GM23338 (cell line): Measurements from ENCODE around the gene TMEM255B. TPM values are rescaled to one million over a fixed set of nuclear protein-coding genes. Genes with fewer than 3 reads are reported as not detected.

ENCODE experiments used
- ATAC-seq: fragments of 200-7000 bp; cut with Tn5 transposase; 3 replicates; pipeline ENCODE4 v1.9.1; 2020
- DNase-seq: peaks from one replicate; pipeline ENCODE4 v3.0.0-alpha.2; 2015; ENCODE audit warnings: low spot score
- H2AFZ ChIP-seq: fragments of 200-600 bp; sonication (generic); 2 replicates; pipeline ENCODE4 v1.8.0; 2016; ENCODE audit warnings: antibody characterized with exemption, mild to moderate bottlenecking, moderate library complexity
- H3F3A ChIP-seq: fragments of 200-600 bp; sonication (generic); replicated peaks from 2 replicates; pipeline ENCODE4 v1.8.0; 2017; ENCODE audit warnings: antibody characterized with exemption, mixed run types, low read depth
- H3K27ac ChIP-seq: fragments of 200-600 bp; sonication (generic); 2 replicates; pipeline ENCODE4 v1.6.1; 2016; ENCODE audit warnings: low read depth
- H3K27me3 ChIP-seq: fragments of 200-600 bp; sonication (generic); 2 replicates; pipeline ENCODE4 v1.8.0; 2016; ENCODE audit warnings: mild to moderate bottlenecking, mixed run types, moderate library complexity; ENCODE audit not compliant: insufficient read depth
- H3K36me3 ChIP-seq: fragments of 200-600 bp; sonication (generic); 2 replicates; pipeline ENCODE4 v1.8.0; 2016; ENCODE audit warnings: mild to moderate bottlenecking; ENCODE audit not compliant: insufficient read depth
- H3K4me1 ChIP-seq: fragments of 200-600 bp; sonication (generic); 2 replicates; pipeline ENCODE4 v1.8.0; 2016; ENCODE audit warnings: mild to moderate bottlenecking, moderate library complexity; ENCODE audit not compliant: insufficient read depth
- H3K4me2 ChIP-seq: fragments of 200-600 bp; sonication (generic); 2 replicates; pipeline ENCODE4 v1.7.1; 2017; ENCODE audit warnings: mixed run types
- H3K4me3 ChIP-seq: fragments of 200-600 bp; sonication (generic); 2 replicates; pipeline ENCODE4 v1.6.1; 2016; ENCODE audit warnings: mixed run types
- H3K79me2 ChIP-seq: fragments of 200-600 bp; sonication (generic); replicated peaks from 2 replicates; pipeline ENCODE4 v1.8.0; 2017; ENCODE audit warnings: mild to moderate bottlenecking; ENCODE audit not compliant: insufficient read depth
- H3K9me2 ChIP-seq: fragments of 200-600 bp; sonication (generic); 2 replicates; pipeline ENCODE4 v1.8.0; 2017; ENCODE audit not compliant: insufficient read depth
- H4K20me1 ChIP-seq: fragments of 200-600 bp; sonication (generic); replicated peaks from 2 replicates; pipeline ENCODE4 v1.8.0; 2017; ENCODE audit warnings: mild to moderate bottlenecking; ENCODE audit not compliant: insufficient read depth
- H3K27ac Mint-ChIP-seq: 2 replicates; pipeline ENCODE4 v1.8.0; 2020; ENCODE audit warnings: inconsistent platforms, mild to moderate bottlenecking, moderate library complexity, mixed read lengths
- H3K27me3 Mint-ChIP-seq: 3 replicates; pipeline ENCODE4 v1.8.0; 2022; ENCODE audit warnings: low read depth, mild to moderate bottlenecking, moderate library complexity, mixed read lengths, inconsistent platforms; ENCODE audit not compliant: insufficient read depth, poor library complexity
- H3K36me3 Mint-ChIP-seq: 3 replicates; pipeline ENCODE4 v1.8.0; 2021; ENCODE audit warnings: low read depth, mild to moderate bottlenecking, inconsistent platforms, moderate library complexity, mixed read lengths
- H3K4me1 Mint-ChIP-seq: 3 replicates; pipeline ENCODE4 v1.8.0; 2020; ENCODE audit warnings: mild to moderate bottlenecking, inconsistent platforms, mixed read lengths
- H3K4me3 Mint-ChIP-seq: 3 replicates; pipeline ENCODE4 v1.8.0; 2021; ENCODE audit warnings: moderate library complexity, mild to moderate bottlenecking, inconsistent platforms, mixed read lengths
- H3K9me3 Mint-ChIP-seq: 3 replicates; pipeline ENCODE4 v1.8.0; 2020; ENCODE audit warnings: moderate library complexity, mild to moderate bottlenecking, inconsistent platforms, mixed read lengths
- CTCF ChIP-seq, 2 experiments: fragments of 200-600 bp in 1 of 2; sonication (generic) in 1 of 2; conservative IDR thresholded peaks; 2 replicates each; pipeline versions ENCODE4 v1.5.1 to v1.6.1; 2016 to 2017; ENCODE audit warnings: antibody characterized with exemption in 2 of 2, low read depth in 2 of 2, mild to moderate bottlenecking in 2 of 2, moderate library complexity in 1 of 2
- EZH2phosphoT487 ChIP-seq: fragments of 200-600 bp; sonication (generic); IDR thresholded peaks from one replicate; pipeline ENCODE4 v1.8.1; 2018; ENCODE audit warnings: antibody characterized with exemption; ENCODE audit not compliant: unreplicated experiment
- NANOG ChIP-seq: IDR thresholded peaks from 2 replicates; pipeline ENCODE4 v1.6.1; 2016; ENCODE audit warnings: antibody characterized with exemption, borderline replicate concordance
- REST ChIP-seq: IDR thresholded peaks from one replicate; pipeline ENCODE4 v1.6.1; 2018; ENCODE audit warnings: antibody characterized with exemption; ENCODE audit not compliant: unreplicated experiment
- ZNF114 ChIP-seq: fragments of 250-450 bp; sonication (Bioruptor Pico); IDR thresholded peaks from 2 replicates; pipeline ENCODE4 v1.5.0; 2020; ENCODE audit warnings: mild to moderate bottlenecking, moderate library complexity
- ZNF331 ChIP-seq: fragments of 250-450 bp; sonication (Bioruptor Pico); IDR thresholded peaks from 2 replicates; pipeline ENCODE4 v1.5.0; 2020; ENCODE audit warnings: low read depth, mild to moderate bottlenecking, moderate library complexity
- polyA plus RNA-seq: library from polyadenylated mRNA; unstranded; fragments of >200 nt; fragmentation: Nextera tagmentation; extraction: Ambion mirVana; gene quantifications from 2 replicates; pipeline ENCODE4 v1.2.1, GENCODE V29; 2016
- total RNA-seq: library from RNA; depleted of rRNA; stranded (reverse); fragments of >200 nt; shearing (Covaris generic); gene quantifications from 2 replicates; pipeline ENCODE4 v1.2.3, GENCODE V29; 2014

Gene TMEM255B
- total and polyA plus RNA-seq, 2 experiments from 2014 or later = 0.69 to 4.4 TPM

GRCh38 chr13:113816254-113816929 is 57.4 kb downstream of the TMEM255B start:
- ATAC-seq (no peak), DNase-seq (no peak)
- Histone ChIP-seq H3K36me3 (no peaks in the 10 kb centered on the region), H4K20me1 (no peaks in the 10 kb centered on the region), H3K4me3 (no peak overlapping the region), H3K9me2 (no peaks in the 10 kb centered on the region), H3K79me2 (no peaks in the 10 kb centered on the region), H3K27me3 (no peaks in the 10 kb centered on the region), H3K4me2 (no peak overlapping the region), H3K27ac (no peak overlapping the region), H3K4me1 (no peaks in the 10 kb centered on the region), H2AFZ (no peak overlapping the region), H3F3A (no peaks in the 10 kb centered on the region)
- Mint-ChIP-seq H3K27me3 (peaks cover 15% of the 10 kb centered on the region), H3K9me3 (peaks cover 7% of the 10 kb centered on the region; the same call in 2 of the 3 replicates), H3K4me3 (no peak overlapping the region), H3K27ac (no peak overlapping the region), H3K4me1 (no peaks in the 10 kb centered on the region; the same call in 2 of the 3 replicates), H3K36me3 (peaks cover 8% of the 10 kb centered on the region)
- TF ChIP-seq CTCF (conservative IDR thresholded peaks at IDR 0.05; ENCODE audit: low read depth in 2 of 2) (no peak), REST (no peak), EZH2phosphoT487 (no peak), ZNF114 (CRISPR knock-in tag) (no peak)

GRCh38 chr13:113816946-113817859 is 58.2 kb downstream of the TMEM255B start:
- Histone ChIP-seq H3K9me2 (no peaks in the 10 kb centered on the region), H3K27ac (no peak overlapping the region), H2AFZ (no peak overlapping the region), H3K36me3 (no peaks in the 10 kb centered on the region), H4K20me1 (no peaks in the 10 kb centered on the region), H3K4me1 (no peaks in the 10 kb centered on the region), H3K4me3 (no peak overlapping the region), H3K4me2 (no peak overlapping the region), H3F3A (no peaks in the 10 kb centered on the region), H3K79me2 (no peaks in the 10 kb centered on the region), H3K27me3 (no peaks in the 10 kb centered on the region)
- H3K36me3 Mint-ChIP-seq = peaks cover 8% of the 10 kb centered on the region
- no peak overlapping the region for H3K4me3 Mint-ChIP-seq
- peak overlapping the region; percentile 52 for H3K27ac Mint-ChIP-seq
- no peaks in the 10 kb centered on the region; the same call in 2 of the 3 replicates for H3K4me1 Mint-ChIP-seq
- peak; percentile 87 for DNase-seq
- TF ChIP-seq ZNF331 (CRISPR knock-in tag) (no peak), CTCF (conservative IDR thresholded peaks at IDR 0.05; ENCODE audit: low read depth in 2 of 2) (peak; percentile 63 to 94), NANOG (no peak)
- peak; percentile 47 for ATAC-seq
- peaks cover 7% of the 10 kb centered on the region; the same call in 2 of the 3 replicates for H3K9me3 Mint-ChIP-seq
- H3K27me3 Mint-ChIP-seq = peaks cover 15% of the 10 kb centered on the region
